ENCODE measurements around the gene ECHS1. TPM values are rescaled to one million over a fixed set of nuclear protein-coding genes. Genes with fewer than 3 reads are reported as not detected.

Gene ECHS1
- total and polyA plus RNA-seq, 9 of the 15 experiments (the other 6 are each of a cell fraction or from before 2014, with no cell fraction given): 16.6 to 100 (median 68.1) TPM

DNA sequence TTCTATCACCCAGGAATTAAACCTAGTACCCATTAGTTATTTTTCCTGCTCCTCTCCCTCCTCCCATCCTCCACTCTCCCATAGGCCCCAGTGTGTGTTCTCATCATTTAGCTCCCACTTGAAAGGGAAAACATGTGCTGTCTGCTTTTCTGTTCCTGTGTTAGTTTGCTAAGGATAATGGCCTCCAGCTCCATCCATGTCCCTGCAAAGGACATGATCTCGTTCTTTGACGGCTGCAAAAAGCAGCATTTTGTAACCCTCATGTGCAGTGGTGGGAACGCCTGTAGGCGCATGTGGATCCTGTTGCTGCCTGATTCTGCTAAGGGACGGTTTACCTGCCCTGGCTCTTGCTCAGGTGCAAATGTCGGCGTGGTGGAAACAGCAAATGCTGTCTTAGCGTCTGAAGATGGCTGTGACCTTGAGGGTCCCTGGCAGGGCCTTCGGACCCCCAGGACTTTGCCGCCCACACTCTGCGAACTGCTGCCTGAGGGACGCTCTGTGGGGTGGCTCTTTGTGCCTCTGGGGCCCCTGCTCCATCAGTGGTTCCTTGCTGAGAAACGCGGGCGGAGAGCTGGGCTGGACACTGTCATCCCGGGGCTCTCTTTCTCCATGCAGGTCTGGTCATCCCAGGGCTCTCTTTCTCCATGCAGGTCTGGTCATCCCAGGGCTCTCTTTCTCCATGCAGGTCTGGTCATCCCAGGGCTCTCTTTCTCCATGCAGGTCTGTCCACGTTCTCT, 15.2 kb upstream of the ECHS1 start (continued):
- TF ChIP-seq, protein P1, sequence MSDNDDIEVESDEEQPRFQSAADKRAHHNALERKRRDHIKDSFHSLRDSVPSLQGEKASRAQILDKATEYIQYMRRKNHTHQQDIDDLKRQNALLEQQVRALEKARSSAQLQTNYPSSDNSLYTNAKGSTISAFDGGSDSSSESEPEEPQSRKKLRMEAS (CRISPR knock-in tag; IDR thresholded peaks at IDR 0.05): peak; percentile 67
- TF ChIP-seq NR2F6 (CRISPR knock-in tag; IDR thresholded peaks at IDR 0.05): no peak
- peak; percentile 68 for TF ChIP-seq SUPT5H (IDR thresholded peaks at IDR 0.05)
- TF ChIP-seq C11orf30 (IDR thresholded peaks at IDR 0.05; ENCODE audit: low read depth): peak; percentile 87
- TF ChIP-seq POLR3G (IDR thresholded peaks at IDR 0.05; ENCODE audit: extremely low read depth, insufficient read length, insufficient replicate concordance): no peak
- TF ChIP-seq, protein P2, sequence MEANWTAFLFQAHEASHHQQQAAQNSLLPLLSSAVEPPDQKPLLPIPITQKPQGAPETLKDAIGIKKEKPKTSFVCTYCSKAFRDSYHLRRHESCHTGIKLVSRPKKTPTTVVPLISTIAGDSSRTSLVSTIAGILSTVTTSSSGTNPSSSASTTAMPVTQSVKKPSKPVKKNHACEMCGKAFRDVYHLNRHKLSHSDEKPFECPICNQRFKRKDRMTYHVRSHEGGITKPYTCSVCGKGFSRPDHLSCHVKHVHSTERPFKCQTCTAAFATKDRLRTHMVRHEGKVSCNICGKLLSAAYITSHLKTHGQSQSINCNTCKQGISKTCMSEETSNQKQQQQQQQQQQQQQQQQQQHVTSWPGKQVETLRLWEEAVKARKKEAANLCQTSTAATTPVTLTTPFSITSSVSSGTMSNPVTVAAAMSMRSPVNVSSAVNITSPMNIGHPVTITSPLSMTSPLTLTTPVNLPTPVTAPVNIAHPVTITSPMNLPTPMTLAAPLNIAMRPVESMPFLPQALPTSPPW (CRISPR knock-in tag; IDR thresholded peaks at IDR 0.05): 0 out of 2 replicates have a peak, but pooled peaks have one; percentile 14
- TF ChIP-seq TAF1 (IDR thresholded peaks at IDR 0.05; ENCODE audit: control insufficient read depth, extremely low read depth, insufficient read depth, low read length, severe bottlenecking): peak; percentile 60
- TF ChIP-seq LEF1 (IDR thresholded peaks at IDR 0.05): peak; percentile 44; the same call in 1 of the 2 replicates
- TF ChIP-seq XRCC3 (IDR thresholded peaks at IDR 0.05): no peak; the same call in 1 of the 2 replicates
- TF ChIP-seq, protein P3, sequence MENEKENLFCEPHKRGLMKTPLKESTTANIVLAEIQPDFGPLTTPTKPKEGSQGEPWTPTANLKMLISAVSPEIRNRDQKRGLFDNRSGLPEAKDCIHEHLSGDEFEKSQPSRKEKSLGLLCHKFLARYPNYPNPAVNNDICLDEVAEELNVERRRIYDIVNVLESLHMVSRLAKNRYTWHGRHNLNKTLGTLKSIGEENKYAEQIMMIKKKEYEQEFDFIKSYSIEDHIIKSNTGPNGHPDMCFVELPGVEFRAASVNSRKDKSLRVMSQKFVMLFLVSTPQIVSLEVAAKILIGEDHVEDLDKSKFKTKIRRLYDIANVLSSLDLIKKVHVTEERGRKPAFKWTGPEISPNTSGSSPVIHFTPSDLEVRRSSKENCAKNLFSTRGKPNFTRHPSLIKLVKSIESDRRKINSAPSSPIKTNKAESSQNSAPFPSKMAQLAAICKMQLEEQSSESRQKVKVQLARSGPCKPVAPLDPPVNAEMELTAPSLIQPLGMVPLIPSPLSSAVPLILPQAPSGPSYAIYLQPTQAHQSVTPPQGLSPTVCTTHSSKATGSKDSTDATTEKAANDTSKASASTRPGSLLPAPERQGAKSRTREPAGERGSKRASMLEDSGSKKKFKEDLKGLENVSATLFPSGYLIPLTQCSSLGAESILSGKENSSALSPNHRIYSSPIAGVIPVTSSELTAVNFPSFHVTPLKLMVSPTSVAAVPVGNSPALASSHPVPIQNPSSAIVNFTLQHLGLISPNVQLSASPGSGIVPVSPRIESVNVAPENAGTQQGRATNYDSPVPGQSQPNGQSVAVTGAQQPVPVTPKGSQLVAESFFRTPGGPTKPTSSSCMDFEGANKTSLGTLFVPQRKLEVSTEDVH (IDR thresholded peaks at IDR 0.05; ENCODE audit: low read depth, partially characterized antibody): peak; percentile 34
- TF ChIP-seq, protein P4, sequence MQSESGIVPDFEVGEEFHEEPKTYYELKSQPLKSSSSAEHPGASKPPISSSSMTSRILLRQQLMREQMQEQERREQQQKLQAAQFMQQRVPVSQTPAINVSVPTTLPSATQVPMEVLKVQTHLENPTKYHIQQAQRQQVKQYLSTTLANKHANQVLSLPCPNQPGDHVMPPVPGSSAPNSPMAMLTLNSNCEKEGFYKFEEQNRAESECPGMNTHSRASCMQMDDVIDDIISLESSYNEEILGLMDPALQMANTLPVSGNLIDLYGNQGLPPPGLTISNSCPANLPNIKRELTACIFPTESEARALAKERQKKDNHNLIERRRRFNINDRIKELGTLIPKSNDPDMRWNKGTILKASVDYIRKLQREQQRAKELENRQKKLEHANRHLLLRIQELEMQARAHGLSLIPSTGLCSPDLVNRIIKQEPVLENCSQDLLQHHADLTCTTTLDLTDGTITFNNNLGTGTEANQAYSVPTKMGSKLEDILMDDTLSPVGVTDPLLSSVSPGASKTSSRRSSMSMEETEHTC (IDR thresholded peaks at IDR 0.05): no peak
- no peak for TF ChIP-seq HNRNPUL1 (IDR thresholded peaks at IDR 0.05; ENCODE audit: low read length)
- no peak for TF ChIP-seq SMARCC2 (IDR thresholded peaks at IDR 0.05; ENCODE audit: low read depth)
